NCI-H748 treated with DMSO at 0.1 percent for 48 hours (cell line): ENCODE results near the gene GPR146.

Experiments
- DNase-seq: peaks from one replicate; lab custom pipeline; 2025; lab: John Stamatoyannopoulos, UW

The GPR146 gene

GRCh38 chr7:1045069-1046063 lies 1.0 kb downstream of the GPR146 start:
- no peak for DNase-seq

- DNase-seq = no peak
Observed at GRCh38 chr7:1046722-1047679, 2.7 kb downstream of the GPR146 start.

DNA sequence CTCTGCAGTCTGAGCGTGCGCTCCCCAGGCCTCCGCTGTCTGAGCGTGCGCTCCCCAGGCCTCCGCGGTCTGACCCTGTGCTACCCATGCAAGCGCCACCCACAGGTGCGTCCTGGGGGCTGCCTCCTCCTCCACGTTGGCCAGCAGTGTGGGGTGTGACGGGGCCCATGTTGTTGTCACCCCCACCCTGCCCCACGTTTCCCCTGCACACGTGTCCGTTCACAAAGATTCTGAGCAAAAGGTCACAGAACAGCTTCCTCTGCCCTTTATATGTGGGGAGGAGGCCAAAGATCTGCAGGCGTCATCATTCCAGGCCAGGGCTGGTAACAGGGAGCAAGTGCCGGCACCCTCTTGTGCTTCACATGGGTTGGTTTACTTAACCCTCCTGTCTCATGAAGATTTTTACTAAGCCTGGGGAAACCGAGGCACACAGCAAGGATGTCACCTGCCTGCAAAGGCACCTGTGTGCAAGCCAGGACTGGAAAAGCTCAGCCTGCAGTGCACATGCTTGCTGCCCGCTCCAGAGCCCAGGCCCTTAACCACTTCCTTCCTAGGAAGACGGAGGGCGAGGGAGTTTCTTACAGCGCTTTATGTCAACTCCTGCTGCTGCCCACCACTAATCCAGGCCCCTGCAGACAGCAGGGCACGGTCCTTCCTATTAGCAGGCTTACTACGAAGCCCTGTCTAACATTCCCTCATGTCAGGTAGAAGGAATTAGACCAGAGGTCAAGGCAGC lies 4.8 kb downstream of the GPR146 start:
- DNase-seq = no peak

GRCh38 chr7:1049801-1050200 lies 5.5 kb downstream of the GPR146 start:
- no peak for DNase-seq

GRCh38 chr7:1050254-1050906 lies 6.0 kb downstream of the GPR146 start:
- no peak for DNase-seq

- no peak for DNase-seq
Observed at GRCh38 chr7:1050956-1051690, 6.8 kb downstream of the GPR146 start.

GRCh38 chr7:1052031-1052818 lies 7.9 kb downstream of the GPR146 start:
- no peak for DNase-seq

DNA sequence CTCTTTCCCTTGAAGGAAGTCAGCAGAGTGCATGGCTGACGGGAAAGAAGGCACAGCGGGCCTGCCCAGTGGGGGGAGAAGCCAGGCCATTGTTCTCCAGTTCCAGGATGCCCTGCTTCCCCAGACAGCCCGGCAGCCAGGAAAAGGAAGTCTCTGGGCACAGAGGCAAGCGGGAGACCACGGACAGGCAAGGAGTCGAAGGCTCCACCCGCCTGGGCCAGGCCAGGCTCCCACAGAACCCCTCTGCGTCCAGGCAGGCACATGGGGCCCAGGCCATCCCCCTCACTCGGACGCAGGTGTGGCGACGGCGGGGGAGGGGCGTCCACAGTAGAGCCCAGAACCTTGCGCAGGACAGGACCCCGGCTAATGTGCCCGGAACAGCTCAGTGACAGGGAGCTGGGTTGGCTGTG lies 8.7 kb downstream of the GPR146 start:
- DNase-seq = no peak

DNA sequence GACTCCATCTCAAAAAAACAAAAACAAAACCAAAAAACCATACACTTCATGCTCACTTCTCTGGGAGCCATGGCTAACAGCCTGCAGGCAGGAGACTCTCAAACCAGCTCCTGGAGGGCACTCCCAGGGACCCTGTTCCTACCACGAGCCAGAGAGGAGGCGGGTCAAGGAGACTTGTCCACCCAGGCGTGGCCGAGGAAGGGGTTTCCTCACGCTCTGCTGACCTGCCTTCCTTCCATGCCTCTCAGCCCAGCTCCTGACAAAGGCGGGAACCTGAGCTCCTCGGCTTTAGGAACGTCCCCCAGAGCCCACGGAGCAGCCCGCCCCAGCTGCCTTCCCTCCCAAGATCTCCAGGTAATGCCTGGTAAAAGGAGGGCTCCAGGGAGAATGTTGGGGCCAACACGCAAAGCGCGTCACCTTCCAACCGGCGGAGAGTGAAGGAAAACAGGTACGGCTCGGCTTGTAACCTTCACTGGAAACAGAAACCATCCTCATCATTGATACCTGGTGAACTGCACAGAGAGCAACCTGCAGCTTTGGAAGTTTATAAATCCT lies 9.5 kb downstream of the GPR146 start:
- no peak for DNase-seq

- no peak for DNase-seq
Observed at GRCh38 chr7:1054438-1054837, 10.1 kb downstream of the GPR146 start.

DNA sequence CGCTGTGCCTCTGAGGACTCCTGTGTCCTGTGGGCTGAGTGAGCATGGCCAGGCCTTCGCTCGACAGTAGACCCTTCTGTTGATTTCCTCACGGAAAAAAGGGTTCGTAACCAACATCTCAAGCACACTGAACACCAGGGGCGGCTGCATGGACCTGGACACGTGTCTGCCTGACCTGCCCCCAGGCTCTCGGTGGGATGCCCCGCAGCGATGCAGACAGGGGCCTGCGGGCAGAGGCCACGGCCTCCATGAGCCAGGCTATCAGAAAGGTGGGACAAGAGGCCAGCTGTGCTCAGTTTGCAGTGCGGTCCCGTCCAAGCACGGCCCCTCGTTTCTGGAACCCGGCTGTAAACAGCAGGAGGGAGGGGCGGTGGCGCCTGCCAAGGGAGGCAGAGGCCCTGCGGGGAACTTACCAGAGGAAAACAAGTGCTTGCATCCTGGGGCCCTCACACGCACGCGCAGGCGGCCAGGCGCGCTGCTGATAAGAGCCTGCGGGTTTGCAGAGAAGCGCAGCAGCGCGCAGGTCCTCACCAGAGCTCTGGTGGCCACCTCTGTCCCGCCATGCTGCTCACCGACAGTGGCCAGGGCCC lies 10.6 kb downstream of the GPR146 start:
- no peak for DNase-seq

DNA sequence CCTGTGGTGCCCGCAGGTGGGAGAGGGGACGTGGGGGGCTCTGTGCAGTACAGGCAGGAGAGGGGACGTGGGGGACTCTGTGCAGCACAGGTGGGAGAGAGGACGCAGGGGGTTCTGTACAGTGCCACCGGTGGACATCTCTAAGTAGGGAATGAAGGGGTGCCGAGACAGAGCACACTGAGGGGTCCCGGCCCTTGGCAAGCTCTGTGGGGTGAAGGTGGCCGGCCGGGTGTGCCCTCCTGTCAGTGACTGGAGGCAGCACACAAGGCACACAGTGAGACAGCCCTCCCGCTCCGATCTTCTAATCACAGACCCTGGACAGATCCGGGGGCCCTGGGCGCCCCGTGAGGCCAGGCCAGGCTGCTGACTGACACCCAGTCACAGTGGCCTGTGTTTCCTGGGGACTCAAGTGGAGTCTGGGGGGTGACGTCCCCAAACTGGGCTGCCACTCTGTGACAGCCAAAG lies 11.2 kb downstream of the GPR146 start:
- DNase-seq = no peak

GRCh38 chr7:1055956-1056784 lies 11.8 kb downstream of the GPR146 start:
- DNase-seq = no peak

DNA sequence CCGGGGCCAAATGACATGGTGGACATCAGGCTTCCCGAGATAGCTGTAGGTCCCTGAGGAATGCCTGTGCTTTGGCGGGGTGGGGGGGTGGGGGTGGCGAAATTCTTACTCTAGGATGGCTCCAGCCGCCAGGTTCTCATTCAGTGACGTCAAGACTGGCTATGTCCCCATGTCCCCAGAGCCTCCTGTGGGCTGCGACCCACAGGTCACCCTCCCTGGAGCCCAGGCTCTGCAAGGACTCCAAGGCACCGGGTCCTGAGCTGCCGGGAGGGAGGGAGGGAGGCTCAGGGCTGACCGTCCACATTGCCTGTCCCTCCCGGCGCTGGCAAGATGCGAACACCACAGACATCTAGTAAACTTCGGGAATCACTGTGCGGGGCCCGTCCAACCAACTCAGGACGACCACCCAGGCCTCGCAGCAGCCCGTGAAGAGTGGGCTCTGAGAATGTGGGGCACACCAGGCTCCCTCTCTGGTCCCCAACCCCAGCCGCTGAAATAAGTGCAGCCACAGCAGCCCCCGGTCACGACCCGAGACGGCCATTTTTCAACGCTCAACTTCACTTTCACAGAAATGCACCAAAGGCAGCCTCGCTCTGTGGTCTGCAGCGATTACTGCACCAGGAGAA lies 12.6 kb downstream of the GPR146 start:
- no peak for DNase-seq

- no peak for DNase-seq
Observed at GRCh38 chr7:1057416-1058291, 13.3 kb downstream of the GPR146 start.

GRCh38 chr7:1058311-1058710 lies 14.0 kb downstream of the GPR146 start:
- no peak for DNase-seq

GRCh38 chr7:1058821-1059199 lies 14.5 kb downstream of the GPR146 start:
- DNase-seq = no peak
